ENCODE measurements around the gene CD38.

CD38 gene

DNA sequence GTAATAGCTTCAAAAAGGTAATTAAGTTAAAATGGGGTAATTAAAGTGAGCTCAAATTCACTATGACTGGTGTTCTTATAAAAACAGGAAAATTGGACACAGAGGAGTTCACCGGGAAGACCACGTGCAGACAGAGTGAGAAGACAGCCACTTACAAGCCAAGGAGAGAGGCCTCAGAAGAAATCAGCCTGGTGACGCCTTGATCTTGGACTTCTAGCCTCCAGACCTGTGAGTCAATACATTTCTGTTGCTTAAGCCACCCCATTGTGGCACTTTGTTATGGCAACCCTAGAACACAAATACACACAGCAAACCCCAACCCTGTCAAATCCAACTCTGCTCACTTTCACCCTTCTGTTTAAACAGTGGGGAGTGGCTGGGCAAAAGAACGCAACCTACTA lies 4.1 kb upstream of the CD38 start:
- TF ChIP-seq, protein P1, sequence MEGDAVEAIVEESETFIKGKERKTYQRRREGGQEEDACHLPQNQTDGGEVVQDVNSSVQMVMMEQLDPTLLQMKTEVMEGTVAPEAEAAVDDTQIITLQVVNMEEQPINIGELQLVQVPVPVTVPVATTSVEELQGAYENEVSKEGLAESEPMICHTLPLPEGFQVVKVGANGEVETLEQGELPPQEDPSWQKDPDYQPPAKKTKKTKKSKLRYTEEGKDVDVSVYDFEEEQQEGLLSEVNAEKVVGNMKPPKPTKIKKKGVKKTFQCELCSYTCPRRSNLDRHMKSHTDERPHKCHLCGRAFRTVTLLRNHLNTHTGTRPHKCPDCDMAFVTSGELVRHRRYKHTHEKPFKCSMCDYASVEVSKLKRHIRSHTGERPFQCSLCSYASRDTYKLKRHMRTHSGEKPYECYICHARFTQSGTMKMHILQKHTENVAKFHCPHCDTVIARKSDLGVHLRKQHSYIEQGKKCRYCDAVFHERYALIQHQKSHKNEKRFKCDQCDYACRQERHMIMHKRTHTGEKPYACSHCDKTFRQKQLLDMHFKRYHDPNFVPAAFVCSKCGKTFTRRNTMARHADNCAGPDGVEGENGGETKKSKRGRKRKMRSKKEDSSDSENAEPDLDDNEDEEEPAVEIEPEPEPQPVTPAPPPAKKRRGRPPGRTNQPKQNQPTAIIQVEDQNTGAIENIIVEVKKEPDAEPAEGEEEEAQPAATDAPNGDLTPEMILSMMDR (IDR thresholded peaks at IDR 0.05; ENCODE audit: control insufficient read depth, extremely low read depth, insufficient read depth): no peak

DNA sequence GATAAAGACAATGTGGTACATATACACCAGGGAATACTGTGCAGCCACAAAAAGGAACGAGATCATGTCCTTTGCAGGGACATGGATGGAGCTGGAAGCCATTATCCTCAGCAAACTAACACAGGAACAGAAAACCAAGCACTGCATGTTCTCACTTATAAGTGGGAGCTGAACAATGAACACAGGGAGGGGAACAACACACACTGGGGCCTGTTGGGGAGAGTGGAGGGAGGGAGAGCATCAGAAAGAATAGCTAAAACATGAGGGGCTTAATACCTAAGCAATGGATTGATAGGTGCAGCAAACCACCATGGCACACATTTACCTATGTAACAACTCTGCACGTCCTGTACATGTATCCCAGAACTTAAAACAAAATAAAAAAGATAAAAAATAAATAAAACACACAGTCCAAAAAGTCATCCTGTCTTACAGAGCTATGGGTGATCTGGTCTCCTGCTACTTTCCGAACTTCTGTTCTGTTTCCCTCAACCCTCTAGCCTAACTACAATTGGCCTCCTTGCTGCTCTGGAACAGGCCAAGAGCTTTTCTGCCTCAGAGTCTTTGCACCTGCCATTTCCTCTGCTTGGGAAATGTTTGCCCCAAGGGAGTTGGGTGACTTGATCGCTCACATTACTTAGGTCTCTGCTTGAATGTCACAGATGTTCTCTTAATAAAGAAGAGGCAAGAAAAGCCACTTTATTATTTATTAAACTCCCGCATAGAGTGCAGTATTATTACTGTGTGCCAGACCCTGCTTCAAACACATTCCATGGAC lies 1.1 kb upstream of the CD38 start:
- no peak overlapping the region for H3K4me3 ChIP-seq (ENCODE audit: low read depth, low read length)
- DNase-seq (ENCODE audit: low read depth): no peak
- TF ChIP-seq, protein P1 (IDR thresholded peaks at IDR 0.05; ENCODE audit: control insufficient read depth, extremely low read depth, insufficient read depth): no peak

More for the DNA sequence above, 4.1 kb upstream of the CD38 start:
- DNase-seq (ENCODE audit: low read depth): no peak
- H3K4me3 ChIP-seq (ENCODE audit: low read depth, low read length): no peak overlapping the region

DNA sequence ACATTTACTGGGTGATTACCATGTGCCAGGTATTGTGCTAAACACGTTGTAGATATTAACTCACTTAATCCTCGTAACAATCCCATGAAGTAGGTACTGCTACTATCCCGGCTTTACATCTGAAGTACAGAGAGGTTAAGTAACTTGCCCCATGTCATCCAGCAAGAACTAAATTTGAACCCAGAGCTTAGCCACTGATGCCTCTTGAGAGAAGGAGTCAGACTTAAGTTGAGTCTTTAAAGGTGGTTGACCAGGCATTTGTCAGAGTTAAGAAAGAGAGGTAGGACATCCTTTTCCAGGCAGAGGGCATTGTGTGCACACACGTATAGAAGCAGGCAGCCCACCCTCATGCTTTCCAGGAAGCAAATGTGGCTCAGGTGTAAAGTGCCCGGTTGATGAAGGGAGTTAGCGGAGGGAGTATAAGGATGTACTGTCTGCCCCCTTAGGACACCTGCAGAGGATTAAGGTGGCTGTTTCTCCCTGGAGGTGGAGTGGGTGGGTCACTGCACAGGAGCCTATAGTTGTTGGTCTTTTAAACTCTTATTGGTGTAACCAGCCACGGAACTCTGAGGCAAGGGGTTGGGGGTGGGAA lies 335 bp upstream of the CD38 start:
- DNase-seq (ENCODE audit: low read depth): no peak
- TF ChIP-seq, protein P1 (IDR thresholded peaks at IDR 0.05; ENCODE audit: control insufficient read depth, extremely low read depth, insufficient read depth): no peak
- H3K4me3 ChIP-seq (ENCODE audit: low read depth, low read length): no peak overlapping the region

DNA sequence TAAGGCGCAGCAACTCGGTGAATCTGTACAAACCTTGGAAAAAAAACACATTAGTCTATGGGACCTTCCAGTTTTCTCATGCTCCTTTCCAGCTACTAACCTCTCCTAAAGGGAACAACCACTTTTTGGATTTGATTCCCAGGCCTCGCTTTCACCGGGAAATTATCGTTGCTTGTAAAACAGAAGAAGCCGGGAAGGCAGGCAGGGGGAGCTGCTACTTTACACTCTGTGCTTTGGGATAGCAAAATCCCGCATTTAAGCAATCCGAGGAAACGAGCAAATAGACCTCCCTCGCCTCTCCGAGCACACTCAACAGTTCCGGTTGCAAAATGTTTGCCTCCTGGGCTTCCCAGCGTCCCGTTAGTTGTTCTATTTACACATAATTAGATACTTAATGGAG lies 1.2 kb downstream of the CD38 start:
- no peak for DNase-seq (ENCODE audit: low read depth)
- H3K4me3 ChIP-seq (ENCODE audit: low read depth, low read length): 0 out of 2 replicates have a peak overlapping the region, but pooled peaks have one; percentile 11
- TF ChIP-seq, protein P1 (IDR thresholded peaks at IDR 0.05; ENCODE audit: control insufficient read depth, extremely low read depth, insufficient read depth): peak; percentile 24

DNA sequence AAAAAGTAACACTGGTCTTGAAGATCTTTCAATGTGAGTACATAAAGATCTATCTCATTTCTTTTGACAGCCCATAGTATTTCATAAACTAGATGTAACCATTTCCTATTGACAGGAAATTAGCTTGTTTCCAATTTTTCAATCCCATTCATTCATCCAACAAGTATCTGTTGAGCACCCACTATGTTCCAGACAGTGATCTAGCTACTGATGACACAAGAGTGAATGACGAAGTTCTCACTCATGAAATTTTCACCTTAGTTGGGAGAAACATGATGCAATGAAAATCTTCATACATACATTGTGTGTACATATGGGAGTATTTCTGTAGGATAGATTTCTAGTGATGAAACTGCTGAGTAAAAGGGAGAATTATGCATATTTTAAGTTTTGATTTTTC lies 1.7 kb downstream of the CD38 start:
- DNase-seq (ENCODE audit: low read depth): no peak
- TF ChIP-seq, protein P1 (IDR thresholded peaks at IDR 0.05; ENCODE audit: control insufficient read depth, extremely low read depth, insufficient read depth): no peak
- H3K4me3 ChIP-seq (ENCODE audit: low read depth, low read length): no peak overlapping the region

DNA sequence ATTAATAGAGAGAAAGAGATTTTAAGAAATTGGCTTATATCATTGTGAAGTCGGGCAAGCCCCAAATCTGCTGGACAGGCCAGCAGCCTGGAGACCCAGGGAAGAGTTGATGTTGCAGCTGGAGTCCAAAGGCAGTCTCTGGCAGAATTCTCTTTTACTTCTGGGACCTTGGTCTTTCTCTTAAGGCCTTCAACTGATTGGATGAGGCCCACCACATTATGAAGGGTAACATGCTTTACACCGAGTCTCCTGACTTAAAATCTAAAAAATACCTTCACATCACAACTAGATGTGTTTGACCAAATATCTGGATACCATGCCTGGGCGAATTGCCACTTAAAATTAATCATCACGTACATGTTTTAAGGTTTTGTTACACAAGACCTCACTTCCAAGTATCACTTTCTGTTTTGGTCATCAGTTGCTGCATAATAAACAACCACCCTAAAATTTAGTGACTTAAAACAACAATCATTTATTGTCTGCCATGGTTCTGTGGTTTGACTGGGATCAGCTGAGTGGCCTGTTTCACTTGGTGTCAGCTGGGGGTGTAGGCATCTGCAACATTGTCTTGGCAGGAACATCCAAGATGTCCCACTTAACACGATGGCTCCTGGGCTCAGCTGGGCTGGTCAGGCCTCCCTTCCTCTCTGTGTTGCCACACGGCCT lies 3.4 kb downstream of the CD38 start:
- no peak for DNase-seq (ENCODE audit: low read depth)
- H3K4me3 ChIP-seq (ENCODE audit: low read depth, low read length): no peak overlapping the region
- TF ChIP-seq, protein P1 (IDR thresholded peaks at IDR 0.05; ENCODE audit: control insufficient read depth, extremely low read depth, insufficient read depth): no peak
